Neutrophil (primary cell): ENCODE measurements around the gene CSHL1.

Source experiments
- H3K27ac ChIP-seq: fragments of 200-600 bp; sonication (generic); 2 replicates; pipeline ENCODE4 v1.5.1; 2016; ENCODE audit warnings: mild to moderate bottlenecking, moderate library complexity
- H3K27me3 ChIP-seq: fragments of 200-600 bp; sonication (generic); 2 replicates; pipeline ENCODE4 v1.6.0; 2016; ENCODE audit warnings: mild to moderate bottlenecking
- H3K36me3 ChIP-seq: fragments of 200-600 bp; sonication (generic); 2 replicates; pipeline ENCODE4 v1.5.1; 2017
- H3K4me1 ChIP-seq, 2 experiments: fragments of 200-600 bp in 1 of 2; sonication (generic) in 1 of 2; 1 replicate in 1 of 2; 2 replicates in 1 of 2; pipeline versions ENCODE4 v1.5.1 to v1.6.1; 2013 to 2016; ENCODE audit warnings: low read depth in 1 of 2, low read length in 1 of 2, mild to moderate bottlenecking in 1 of 2, moderate library complexity in 1 of 2; ENCODE audit not compliant: control insufficient read depth in 1 of 2, insufficient read depth in 1 of 2
- H3K4me3 ChIP-seq, 2 experiments: fragments of 200-600 bp in 1 of 2; sonication (generic) in 1 of 2; 1 replicate in 1 of 2; 2 replicates in 1 of 2; pipeline ENCODE4 v1.5.1; 2013 to 2016; ENCODE audit warnings: low read depth in 1 of 2, low read length in 1 of 2, mild to moderate bottlenecking in 1 of 2, moderate library complexity in 1 of 2
- H3K9me3 ChIP-seq: fragments of 200-600 bp; sonication (generic); 2 replicates; pipeline ENCODE4 v1.5.1; 2016
- TF ChIP-seq, protein P1 (sequence below): fragments of 200-600 bp; sonication (generic); IDR thresholded peaks from 2 replicates; pipeline ENCODE4 v1.5.1; 2016; ENCODE audit warnings: antibody characterized with exemption

Gene CSHL1

DNA sequence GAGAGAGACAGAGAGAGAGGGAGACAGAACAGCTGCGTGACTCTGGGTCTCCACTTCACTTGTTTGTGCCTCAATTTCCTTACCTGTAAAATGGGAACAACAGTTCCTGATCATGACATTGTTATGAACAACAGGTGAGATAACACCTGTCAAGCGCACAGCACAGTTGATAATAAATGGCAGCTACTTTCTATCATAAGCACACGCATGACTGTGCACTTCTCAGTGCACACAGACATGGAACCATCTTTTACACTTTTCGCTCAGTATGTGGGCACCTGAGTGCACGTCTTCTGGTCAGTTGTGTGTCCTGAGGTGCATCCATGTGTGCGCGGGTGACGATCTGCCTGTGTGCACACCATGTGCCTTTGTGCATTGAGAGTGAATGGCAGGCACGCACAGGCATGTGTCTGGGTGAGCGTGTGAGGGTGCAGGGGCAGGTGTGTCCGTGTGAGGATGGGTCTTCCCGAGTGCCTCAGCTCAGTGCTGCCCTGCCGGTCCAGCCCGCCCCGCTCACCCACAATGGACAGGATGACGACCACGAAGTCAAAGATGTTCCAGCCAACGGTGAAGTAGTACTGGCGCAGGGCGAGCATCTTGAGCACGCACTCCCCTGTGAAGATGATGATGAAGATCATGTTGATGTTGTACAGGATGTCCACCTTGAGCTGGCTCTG lies 31.4 kb upstream of the CSHL1 start:
- no peaks in the 10 kb centered on the region for H3K36me3 ChIP-seq
- TF ChIP-seq, protein P1, sequence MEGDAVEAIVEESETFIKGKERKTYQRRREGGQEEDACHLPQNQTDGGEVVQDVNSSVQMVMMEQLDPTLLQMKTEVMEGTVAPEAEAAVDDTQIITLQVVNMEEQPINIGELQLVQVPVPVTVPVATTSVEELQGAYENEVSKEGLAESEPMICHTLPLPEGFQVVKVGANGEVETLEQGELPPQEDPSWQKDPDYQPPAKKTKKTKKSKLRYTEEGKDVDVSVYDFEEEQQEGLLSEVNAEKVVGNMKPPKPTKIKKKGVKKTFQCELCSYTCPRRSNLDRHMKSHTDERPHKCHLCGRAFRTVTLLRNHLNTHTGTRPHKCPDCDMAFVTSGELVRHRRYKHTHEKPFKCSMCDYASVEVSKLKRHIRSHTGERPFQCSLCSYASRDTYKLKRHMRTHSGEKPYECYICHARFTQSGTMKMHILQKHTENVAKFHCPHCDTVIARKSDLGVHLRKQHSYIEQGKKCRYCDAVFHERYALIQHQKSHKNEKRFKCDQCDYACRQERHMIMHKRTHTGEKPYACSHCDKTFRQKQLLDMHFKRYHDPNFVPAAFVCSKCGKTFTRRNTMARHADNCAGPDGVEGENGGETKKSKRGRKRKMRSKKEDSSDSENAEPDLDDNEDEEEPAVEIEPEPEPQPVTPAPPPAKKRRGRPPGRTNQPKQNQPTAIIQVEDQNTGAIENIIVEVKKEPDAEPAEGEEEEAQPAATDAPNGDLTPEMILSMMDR, result no peak
- no peaks in the 10 kb centered on the region for H3K27me3 ChIP-seq
- no peak overlapping the region for H3K27ac ChIP-seq
- peaks cover 14 to 16% of the 10 kb centered on the region in 2 experiments for H3K4me1 ChIP-seq
- H3K4me3 ChIP-seq, result no peak overlapping the region
- no peaks in the 10 kb centered on the region for H3K9me3 ChIP-seq

DNA sequence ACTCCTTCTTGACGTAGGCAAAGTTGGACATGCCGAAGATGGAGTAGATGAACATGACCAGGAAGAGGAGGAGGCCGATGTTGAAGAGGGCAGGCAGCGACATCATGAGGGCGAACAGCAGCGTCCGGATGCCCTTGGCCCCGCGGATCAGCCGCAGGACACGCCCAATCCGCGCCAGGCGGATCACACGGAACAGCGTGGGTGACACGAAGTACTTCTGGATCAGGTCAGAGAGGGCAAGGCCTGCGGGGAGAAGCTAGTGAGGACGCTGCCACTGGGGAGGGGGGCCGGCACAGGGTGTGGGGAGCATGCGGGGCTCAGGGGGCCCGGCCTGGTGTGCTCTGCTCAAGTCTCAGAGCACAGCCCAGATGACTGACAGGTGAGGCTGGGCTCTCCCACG lies 30.7 kb upstream of the CSHL1 start:
- Histone ChIP-seq H3K36me3 (no peaks in the 10 kb centered on the region), H3K9me3 (no peaks in the 10 kb centered on the region), H3K4me3 (no peak overlapping the region), H3K27ac (no peak overlapping the region), H3K27me3 (no peaks in the 10 kb centered on the region), H3K4me1 (peaks cover 13 to 14% of the 10 kb centered on the region in 2 experiments)
- TF ChIP-seq, protein P1, result no peak

DNA sequence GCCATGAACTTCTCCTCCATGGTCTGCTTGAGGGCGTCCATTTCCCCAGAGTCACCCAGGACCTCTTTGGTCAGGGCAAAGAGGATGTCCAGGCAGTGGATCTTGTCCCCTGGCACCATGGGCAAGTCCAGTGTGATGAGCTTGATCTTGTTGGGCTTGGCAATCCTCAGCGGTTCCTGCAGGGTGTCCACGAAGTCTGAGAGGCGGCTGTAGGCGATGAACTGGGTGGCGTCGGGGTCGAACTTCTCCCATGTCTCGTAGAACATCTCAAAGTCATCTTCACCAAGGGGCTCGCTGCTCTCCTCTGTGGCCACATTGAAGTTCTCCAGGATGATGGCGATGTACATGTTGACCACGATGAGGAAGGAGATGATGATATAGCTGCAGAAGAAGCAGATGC lies 30.1 kb upstream of the CSHL1 start:
- Histone ChIP-seq H3K36me3 (no peaks in the 10 kb centered on the region), H3K9me3 (no peaks in the 10 kb centered on the region), H3K4me3 (no peak overlapping the region), H3K27ac (no peak overlapping the region), H3K27me3 (no peaks in the 10 kb centered on the region), H3K4me1 (peaks cover 7 to 8% of the 10 kb centered on the region in 2 experiments)
- TF ChIP-seq, protein P1, result no peak

DNA sequence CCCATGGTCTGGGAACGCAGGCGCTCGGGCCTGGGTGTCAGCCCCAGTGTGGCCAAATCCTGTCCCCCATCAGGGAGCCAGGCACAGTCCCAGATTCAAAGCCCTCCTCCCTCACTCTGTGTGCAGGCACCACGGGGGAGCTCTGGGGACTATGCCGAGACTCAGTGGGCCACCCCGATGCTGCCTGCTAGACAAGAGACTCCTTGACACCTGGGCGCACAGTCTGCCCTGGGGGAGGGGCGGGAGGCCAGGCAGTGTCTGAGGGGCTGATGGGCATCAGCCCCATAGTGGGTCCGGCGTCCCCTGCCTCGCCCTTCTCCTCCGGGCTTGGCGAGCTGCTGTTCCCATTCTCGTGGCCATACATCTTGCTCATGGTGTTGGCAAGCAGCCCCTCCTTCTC lies 29.5 kb upstream of the CSHL1 start:
- Histone ChIP-seq H3K27me3 (no peaks in the 10 kb centered on the region), H3K9me3 (no peaks in the 10 kb centered on the region), H3K36me3 (no peaks in the 10 kb centered on the region), H3K27ac (no peak overlapping the region), H3K4me1 (peaks cover under 1 to 2% of the 10 kb centered on the region in 2 experiments), H3K4me3 (no peak overlapping the region)
- TF ChIP-seq, protein P1, result no peak

GRCh38 chr17:63939884-63940283 lies 28.8 kb upstream of the CSHL1 start:
- no peak overlapping the region for H3K27ac ChIP-seq
- no peaks in the 10 kb centered on the region for H3K36me3 ChIP-seq
- H3K4me3 ChIP-seq, result no peak overlapping the region
- TF ChIP-seq, protein P1, result no peak
- H3K4me1 ChIP-seq, result no peaks in the 10 kb centered on the region
- no peaks in the 10 kb centered on the region for H3K27me3 ChIP-seq
- H3K9me3 ChIP-seq, result no peaks in the 10 kb centered on the region
